DMS153 (cell line): Measurements from ENCODE around the gene CWF19L2.

Source experiments
- DNase-seq: peaks from one replicate; lab custom pipeline; 2025; lab: John Stamatoyannopoulos, UW

Gene CWF19L2

GRCh38 chr11:107301878-107302277, 155.7 kb downstream of the CWF19L2 start:
- no peak for DNase-seq

DNA sequence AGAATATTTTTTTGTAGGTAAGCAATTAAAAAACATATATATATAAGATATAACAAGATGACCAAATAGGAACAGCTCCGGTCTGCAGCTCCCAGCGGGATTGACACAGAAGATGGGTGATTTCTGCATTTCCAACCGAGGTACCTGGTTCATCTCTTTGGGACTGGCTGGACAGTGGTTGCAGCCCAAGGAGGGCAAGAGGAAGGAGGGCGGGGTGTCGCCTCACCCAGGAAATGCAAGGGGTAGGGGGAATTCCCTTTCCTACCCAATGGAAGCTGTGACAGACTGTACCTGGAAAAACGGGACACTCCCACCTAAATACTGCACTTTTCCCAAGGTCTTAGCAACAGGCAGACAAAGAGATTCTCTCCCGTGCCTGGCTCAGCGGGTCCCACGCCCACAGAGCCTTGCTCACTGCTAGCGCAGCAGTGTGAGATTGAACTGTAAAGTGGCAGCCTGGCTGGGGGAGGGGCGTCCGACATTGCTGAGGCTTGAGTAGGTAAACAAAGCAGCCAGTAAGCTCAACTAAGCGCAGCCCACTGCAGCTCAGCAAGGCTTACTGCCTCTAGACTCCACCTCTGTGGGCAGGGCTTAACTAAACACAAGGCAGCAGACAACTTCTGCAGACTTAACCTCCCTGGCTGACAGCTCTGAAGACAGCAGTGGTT, 163.8 kb downstream of the CWF19L2 start:
- DNase-seq = no peak

- DNase-seq = no peak
Observed at GRCh38 chr11:107282195-107282594, 175.4 kb downstream of the CWF19L2 start.
